Nephron progenitor cell (in vitro differentiated cells): ENCODE data around the gene RHBDL3.
"Not testable (repeated sequence)": the region's sequence is repeated elsewhere in the genome, so short reads cannot be mapped to it uniquely, and the experiment has no call there.

Experiments used
- DNase-seq: peaks from one replicate; pipeline ENCODE4 v3.0.0; 2021
- H3K27ac Mint-ChIP-seq: 2 replicates; pipeline ENCODE4 v1.8.0; 2021; ENCODE audit warnings: mild to moderate bottlenecking, moderate library complexity, mixed read lengths
- H3K27me3 Mint-ChIP-seq: 2 replicates; pipeline ENCODE4 v1.8.0; 2021; ENCODE audit warnings: mild to moderate bottlenecking, low read depth, mixed read lengths; ENCODE audit not compliant: poor library complexity
- H3K36me3 Mint-ChIP-seq: 2 replicates; pipeline ENCODE4 v1.8.0; 2021; ENCODE audit warnings: low read depth, mixed read lengths
- H3K4me1 Mint-ChIP-seq: 2 replicates; pipeline ENCODE4 v1.8.0; 2021; ENCODE audit warnings: mixed read lengths
- H3K4me3 Mint-ChIP-seq: 2 replicates; pipeline ENCODE4 v1.8.0; 2021; ENCODE audit warnings: mild to moderate bottlenecking, moderate library complexity, mixed read lengths
- H3K9me3 Mint-ChIP-seq: 2 replicates; pipeline ENCODE4 v1.8.0; 2021; ENCODE audit warnings: mild to moderate bottlenecking, moderate library complexity, mixed read lengths
- TF ChIP-seq, protein P1 (sequence below): fragments of 200-600 bp; sonication (generic); IDR thresholded peaks from 2 replicates; pipeline ENCODE4 v1.5.0; 2021; ENCODE audit warnings: antibody characterized with exemption

The RHBDL3 gene

DNA sequence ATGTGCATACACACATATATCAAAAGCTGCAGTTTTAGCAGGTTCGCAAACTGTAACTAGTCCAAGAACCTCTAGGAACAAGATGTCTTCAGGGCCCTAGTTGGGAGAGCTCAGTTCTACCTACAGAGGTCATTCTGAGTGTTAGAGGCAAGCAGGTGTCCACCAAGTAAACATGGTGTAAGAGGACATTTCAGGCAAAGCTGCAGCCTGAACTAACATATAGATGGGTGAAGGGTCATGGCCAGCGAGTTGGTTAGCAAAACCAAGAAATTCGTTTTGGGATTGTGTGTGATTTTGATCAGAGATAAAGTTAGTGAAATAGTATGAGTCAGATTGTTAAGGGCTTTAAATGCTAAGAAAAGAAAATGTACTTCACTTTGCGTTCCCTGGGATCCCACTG is 51.7 kb downstream of the RHBDL3 start:
- DNase-seq, result no peak
- no peak overlapping the region for H3K4me3 Mint-ChIP-seq

DNA sequence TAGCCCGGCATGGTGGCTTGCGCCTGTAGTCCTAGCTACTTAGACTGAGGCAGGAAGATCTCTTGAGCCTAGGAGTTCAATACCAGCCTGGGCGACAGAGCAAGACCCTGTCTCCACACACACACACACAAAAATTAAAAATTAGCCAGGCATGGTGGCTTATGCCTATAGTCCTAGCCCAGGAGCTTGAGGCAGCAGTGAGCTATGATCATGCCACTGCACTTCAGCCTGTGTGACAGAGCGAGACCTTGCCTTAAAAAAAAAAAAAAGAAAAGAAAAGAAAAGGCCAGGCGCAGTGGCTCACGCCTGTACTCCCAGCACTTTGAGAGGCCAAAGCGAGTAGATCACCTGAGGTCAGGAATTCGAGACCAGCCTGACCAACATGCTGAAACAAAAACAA is 52.4 kb downstream of the RHBDL3 start:
- Mint-ChIP-seq H3K9me3 (no peaks in the 10 kb centered on the region), H3K27me3 (peaks cover 48% of the 10 kb centered on the region), H3K27ac (no peak overlapping the region), H3K36me3 (no peaks in the 10 kb centered on the region), H3K4me1 (peaks cover 8% of the 10 kb centered on the region), H3K4me3 (no peak overlapping the region)
- DNase-seq, result no peak
- TF ChIP-seq, protein P1, sequence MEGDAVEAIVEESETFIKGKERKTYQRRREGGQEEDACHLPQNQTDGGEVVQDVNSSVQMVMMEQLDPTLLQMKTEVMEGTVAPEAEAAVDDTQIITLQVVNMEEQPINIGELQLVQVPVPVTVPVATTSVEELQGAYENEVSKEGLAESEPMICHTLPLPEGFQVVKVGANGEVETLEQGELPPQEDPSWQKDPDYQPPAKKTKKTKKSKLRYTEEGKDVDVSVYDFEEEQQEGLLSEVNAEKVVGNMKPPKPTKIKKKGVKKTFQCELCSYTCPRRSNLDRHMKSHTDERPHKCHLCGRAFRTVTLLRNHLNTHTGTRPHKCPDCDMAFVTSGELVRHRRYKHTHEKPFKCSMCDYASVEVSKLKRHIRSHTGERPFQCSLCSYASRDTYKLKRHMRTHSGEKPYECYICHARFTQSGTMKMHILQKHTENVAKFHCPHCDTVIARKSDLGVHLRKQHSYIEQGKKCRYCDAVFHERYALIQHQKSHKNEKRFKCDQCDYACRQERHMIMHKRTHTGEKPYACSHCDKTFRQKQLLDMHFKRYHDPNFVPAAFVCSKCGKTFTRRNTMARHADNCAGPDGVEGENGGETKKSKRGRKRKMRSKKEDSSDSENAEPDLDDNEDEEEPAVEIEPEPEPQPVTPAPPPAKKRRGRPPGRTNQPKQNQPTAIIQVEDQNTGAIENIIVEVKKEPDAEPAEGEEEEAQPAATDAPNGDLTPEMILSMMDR, result no peak

More for the DNA sequence above, 51.7 kb downstream of the RHBDL3 start:
- Mint-ChIP-seq H3K4me1 (peaks cover 6% of the 10 kb centered on the region), H3K36me3 (no peaks in the 10 kb centered on the region), H3K27ac (no peak overlapping the region), H3K27me3 (peaks cover 45% of the 10 kb centered on the region), H3K9me3 (no peaks in the 10 kb centered on the region)
- TF ChIP-seq, protein P1, result no peak

DNA sequence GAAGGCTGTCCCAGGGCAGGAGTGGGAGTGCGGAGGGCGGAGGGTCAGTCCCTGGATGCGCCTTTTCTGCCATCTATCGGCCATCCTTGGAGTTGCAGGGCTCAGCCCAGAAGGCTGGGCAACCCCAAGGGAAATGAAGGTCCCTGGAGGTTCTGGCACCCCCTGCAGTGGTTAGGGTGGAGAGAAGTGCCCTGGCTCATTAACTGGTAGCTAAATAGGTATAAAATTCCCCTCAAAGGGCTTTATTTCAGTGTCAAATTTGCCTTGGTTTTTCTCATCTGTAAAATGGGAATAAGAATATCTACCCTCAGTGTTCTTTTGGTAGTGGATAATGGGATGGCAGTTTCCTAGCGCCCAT is 53.9 kb downstream of the RHBDL3 start:
- TF ChIP-seq, protein P1, result peak; percentile 95
- peak; percentile 87 for DNase-seq
- no peak overlapping the region for H3K4me3 Mint-ChIP-seq
- no peaks in the 10 kb centered on the region for H3K36me3 Mint-ChIP-seq
- peaks cover 22% of the 10 kb centered on the region for H3K4me1 Mint-ChIP-seq
- H3K9me3 Mint-ChIP-seq, result no peaks in the 10 kb centered on the region
- no peak overlapping the region for H3K27ac Mint-ChIP-seq
- H3K27me3 Mint-ChIP-seq, result peaks cover 40% of the 10 kb centered on the region

DNA sequence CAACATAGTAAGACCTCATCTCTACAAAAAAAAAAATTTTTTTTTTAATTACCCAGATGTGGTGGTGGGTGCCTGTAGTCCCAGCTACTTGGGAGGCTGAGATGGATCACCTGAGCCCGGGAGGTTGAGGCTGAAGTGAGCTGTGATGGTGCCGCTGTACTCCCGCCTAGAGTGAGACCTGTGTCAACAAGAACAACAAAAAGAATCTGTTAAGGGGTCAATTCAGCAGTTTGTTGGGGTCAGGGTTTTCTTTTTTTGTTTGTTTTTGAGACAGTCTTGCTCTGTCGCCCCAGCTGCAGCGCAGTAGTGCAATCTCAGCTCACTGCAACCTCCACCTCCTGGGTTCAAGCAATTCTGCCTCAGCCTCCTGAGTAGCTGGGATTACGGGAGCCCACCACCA is 54.4 kb downstream of the RHBDL3 start:
- Mint-ChIP-seq H3K4me1 (peaks cover 23% of the 10 kb centered on the region), H3K27me3 (peaks cover 36% of the 10 kb centered on the region)
- not testable (repeated sequence) for DNase-seq, H3K27ac Mint-ChIP-seq, H3K9me3 Mint-ChIP-seq, H3K36me3 Mint-ChIP-seq, H3K4me3 Mint-ChIP-seq

DNA sequence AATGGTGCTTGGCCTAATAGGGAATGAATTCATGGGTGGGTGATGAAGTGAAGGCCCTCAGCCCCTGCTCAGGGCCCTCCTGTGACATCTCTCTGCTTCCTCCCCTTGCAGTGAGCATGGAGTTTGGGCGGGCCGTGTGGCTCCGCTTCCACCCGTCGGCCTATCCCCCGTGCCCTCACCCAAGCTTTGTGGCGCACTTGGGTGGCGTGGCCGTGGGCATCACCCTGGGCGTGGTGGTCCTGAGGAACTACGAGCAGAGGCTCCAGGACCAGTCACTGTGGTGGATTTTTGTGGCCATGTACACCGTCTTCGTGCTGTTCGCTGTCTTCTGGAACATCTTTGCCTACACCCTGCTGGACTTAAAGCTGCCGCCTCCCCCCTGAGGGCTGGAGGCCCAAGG is 55.2 kb downstream of the RHBDL3 start:
- no peak for DNase-seq
- Mint-ChIP-seq H3K27me3 (peaks cover 29% of the 10 kb centered on the region), H3K27ac (no peak overlapping the region), H3K4me1 (peaks cover 23% of the 10 kb centered on the region), H3K4me3 (no peak overlapping the region), H3K36me3 (no peaks in the 10 kb centered on the region), H3K9me3 (no peaks in the 10 kb centered on the region)
- TF ChIP-seq, protein P1, result no peak

DNA sequence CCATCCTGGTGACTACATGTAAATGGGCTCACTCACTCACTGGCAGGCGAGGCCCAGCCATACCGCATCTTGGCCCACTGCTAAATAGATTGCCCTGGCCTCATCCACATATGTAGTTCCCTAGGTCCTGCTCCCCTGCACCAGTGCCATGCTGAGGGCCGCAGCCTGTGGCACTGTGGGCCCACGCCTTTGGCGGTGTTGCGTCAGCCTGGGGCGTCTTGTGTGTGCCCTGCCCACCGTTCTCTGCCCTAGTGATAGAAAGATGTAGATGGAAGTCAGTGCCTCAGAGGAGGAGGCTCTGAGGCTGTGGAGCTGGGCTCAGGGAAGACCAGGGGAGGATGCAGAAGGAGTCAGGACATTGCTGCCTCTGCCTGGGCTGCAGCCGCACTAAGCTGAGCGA is 57.4 kb downstream of the RHBDL3 start:
- DNase-seq, result no peak
- Mint-ChIP-seq H3K27me3 (peaks cover 22% of the 10 kb centered on the region), H3K4me1 (peaks cover 18% of the 10 kb centered on the region), H3K9me3 (no peaks in the 10 kb centered on the region), H3K27ac (peak overlapping the region; percentile 52), H3K4me3 (no peak overlapping the region), H3K36me3 (no peaks in the 10 kb centered on the region)
- TF ChIP-seq, protein P1, result no peak
